WTC11 (cell line): ENCODE measurements around the gene OTUD6A. TPM values are rescaled to one million over a fixed set of nuclear protein-coding genes. Genes with fewer than 3 reads are reported as not detected.
A peak's percentile ranks its signal among the peaks of the same experiment; 100 is the strongest.

Source experiments
- ATAC-seq: fragments of 200-7000 bp; cut with Tn5 transposase; 2 replicates; pipeline ENCODE4 v1.10.0; 2021; ENCODE audit warnings: mild to moderate bottlenecking, moderate library complexity
- CTCF ChIA-PET: fragments of 300-600 bp; sonication (Branson Sonifier 250); formaldehyde crosslinking; loops from one replicate; lab custom pipeline; 2021; ENCODE audit warnings: antibody characterized with exemption; lab: Charles Lee
- POLR2A ChIA-PET: fragments of 350-600 bp; sonication (Branson Sonifier 250); formaldehyde crosslinking; loops from one replicate; lab custom pipeline; 2021; ENCODE audit warnings: antibody characterized with exemption; lab: Charles Lee
- DNase-seq: peaks from one replicate; pipeline ENCODE4 v3.0.0; 2021; ENCODE audit warnings: low spot score
- H3K27ac Mint-ChIP-seq: 2 replicates; pipeline ENCODE4 v1.8.0; 2021; ENCODE audit warnings: mixed read lengths
- H3K27me3 Mint-ChIP-seq: 2 replicates; pipeline ENCODE4 v1.8.0; 2021; ENCODE audit warnings: low read depth, mild to moderate bottlenecking, moderate library complexity, mixed read lengths
- H3K36me3 Mint-ChIP-seq: 2 replicates; pipeline ENCODE4 v1.8.0; 2021; ENCODE audit warnings: mixed read lengths
- H3K4me1 Mint-ChIP-seq: 2 replicates; pipeline ENCODE4 v1.8.0; 2022; ENCODE audit warnings: mixed read lengths
- H3K4me3 Mint-ChIP-seq: 2 replicates; pipeline ENCODE4 v1.8.0; 2021; ENCODE audit warnings: mild to moderate bottlenecking, moderate library complexity, mixed read lengths
- H3K9me3 Mint-ChIP-seq: 2 replicates; pipeline ENCODE4 v1.8.0; 2021; ENCODE audit warnings: mixed read lengths
- ARID4B ChIP-seq: sonication (generic); formaldehyde crosslinking; IDR thresholded peaks from 2 replicates; pipeline ENCODE4 v1.8.0; 2023; ENCODE audit warnings: missing genetic modification reagents, mild to moderate bottlenecking, borderline replicate concordance
- CDX4 ChIP-seq: fragments of 250-450 bp; sonication (Bioruptor Pico); IDR thresholded peaks from 2 replicates; pipeline ENCODE4 v1.9.0; 2021; ENCODE audit warnings: moderate library complexity, mild to moderate bottlenecking, inconsistent platforms, borderline replicate concordance
- E2F1 ChIP-seq: sonication (generic); formaldehyde crosslinking; IDR thresholded peaks from 2 replicates; pipeline ENCODE4 v1.8.0; 2022; ENCODE audit warnings: mild to moderate bottlenecking, missing genetic modification reagents
- E2F5 ChIP-seq: sonication (generic); formaldehyde crosslinking; IDR thresholded peaks from 2 replicates; pipeline ENCODE4 v1.8.1; 2022; ENCODE audit warnings: mild to moderate bottlenecking, moderate library complexity, missing genetic modification reagents
- ETV6 ChIP-seq: sonication (generic); formaldehyde crosslinking; IDR thresholded peaks from 2 replicates; pipeline ENCODE4 v1.8.1; 2022; ENCODE audit warnings: mild to moderate bottlenecking, missing genetic modification reagents
- IRF2 ChIP-seq: sonication (generic); formaldehyde crosslinking; IDR thresholded peaks from 2 replicates; pipeline ENCODE4 v1.8.0; 2022; ENCODE audit warnings: low read depth, missing genetic modification reagents, borderline replicate concordance
- JUN ChIP-seq: sonication (generic); formaldehyde crosslinking; IDR thresholded peaks from 2 replicates; pipeline ENCODE4 v1.8.0; 2023; ENCODE audit warnings: mild to moderate bottlenecking, missing genetic modification reagents
- MYBL2 ChIP-seq: sonication (generic); formaldehyde crosslinking; IDR thresholded peaks from 2 replicates; pipeline ENCODE4 v1.8.1; 2023; ENCODE audit warnings: mild to moderate bottlenecking, moderate library complexity, missing genetic modification reagents
- NFYB ChIP-seq: sonication (generic); formaldehyde crosslinking; conservative IDR thresholded peaks from 2 replicates; pipeline ENCODE4 v1.8.0; 2022; ENCODE audit warnings: low read depth, missing genetic modification reagents
- SOX15 ChIP-seq: fragments of 250-450 bp; sonication (Bioruptor Pico); IDR thresholded peaks from 2 replicates; pipeline ENCODE4 v1.9.0; 2021; ENCODE audit warnings: mild to moderate bottlenecking
- STAT6 ChIP-seq: sonication (generic); formaldehyde crosslinking; conservative IDR thresholded peaks from 2 replicates; pipeline ENCODE4 v1.8.1; 2023; ENCODE audit warnings: mild to moderate bottlenecking, low read depth, missing genetic modification reagents, moderate library complexity
- ZBTB43 ChIP-seq: sonication (generic); formaldehyde crosslinking; IDR thresholded peaks from 2 replicates; pipeline ENCODE4 v1.8.1; 2023; ENCODE audit warnings: mild to moderate bottlenecking, missing genetic modification reagents
- ZNF281 ChIP-seq: sonication (generic); formaldehyde crosslinking; IDR thresholded peaks from 2 replicates; pipeline ENCODE4 v1.8.0; 2023; ENCODE audit warnings: mild to moderate bottlenecking, missing genetic modification reagents
- ZNF317 ChIP-seq: sonication (generic); formaldehyde crosslinking; IDR thresholded peaks from 2 replicates; pipeline ENCODE4 v1.8.1; 2023; ENCODE audit warnings: low read depth, mild to moderate bottlenecking, moderate library complexity, missing genetic modification reagents, borderline replicate concordance
- ZNF423 ChIP-seq: fragments of 250-450 bp; sonication (Bioruptor Pico); IDR thresholded peaks from 2 replicates; pipeline ENCODE4 v2.1.2; 2022; ENCODE audit warnings: mild to moderate bottlenecking, moderate library complexity
- ZSCAN18 ChIP-seq: fragments of 250-450 bp; sonication (Bioruptor Pico); IDR thresholded peaks from 2 replicates; pipeline ENCODE4 v2.1.2; 2022; ENCODE audit warnings: mild to moderate bottlenecking, moderate library complexity
- total RNA-seq: library from RNA; stranded (reverse); gene quantifications from 3 replicates; pipeline ENCODE4 v1.2.3, GENCODE V29; 2021

Gene OTUD6A
- total RNA-seq, 1 experiment from 2014 or later = 0.13 TPM

GRCh38 chrX:70041993-70042392 lies 20.3 kb upstream of the OTUD6A start:
- no peak for DNase-seq
- Mint-ChIP-seq H3K27ac (no peak overlapping the region), H3K36me3 (no peaks in the 10 kb centered on the region), H3K9me3 (no peaks in the 10 kb centered on the region), H3K4me3 (no peak overlapping the region), H3K27me3 (no peaks in the 10 kb centered on the region; the same call in none of the 2 replicates), H3K4me1 (0 out of 2 replicates have a peak, but pooled peaks cover 2% of the 10 kb centered on the region)
- CTCF ChIA-PET = interaction anchor here (0.6 to 1.7 kb wide), 4 partner anchors 12 to 378 kb away, joined by 3 to 5 read pairs (median 4); no protein-coding TSS in a partner anchor
- POLR2A ChIA-PET = no interaction called here
- TF ChIP-seq ZSCAN18 (no peak), IRF2 (no peak), MYBL2 (no peak), NFYB (no peak), ZNF317 (CRISPR knock-in tag) (no peak)
- no peak for ATAC-seq

- H3K9me3 Mint-ChIP-seq = no peaks in the 10 kb centered on the region
- H3K36me3 Mint-ChIP-seq = no peaks in the 10 kb centered on the region
- no peaks in the 10 kb centered on the region; the same call in none of the 2 replicates for H3K27me3 Mint-ChIP-seq
- peak; percentile 69 for ATAC-seq
- ChIA-PET CTCF (interaction anchor here (0.6 to 1.7 kb wide), 6 partner anchors 12 to 673 kb away, joined by 3 to 5 read pairs (median 3); partner anchors contain the start of gene IGBP1), POLR2A (no interaction called here)
- H3K4me1 Mint-ChIP-seq = 0 out of 2 replicates have a peak, but pooled peaks cover 2% of the 10 kb centered on the region
- H3K27ac Mint-ChIP-seq = peak overlapping the region; percentile 60; the same call in 1 of the 2 replicates
- no peak overlapping the region for H3K4me3 Mint-ChIP-seq
- DNase-seq = no peak
- TF ChIP-seq ZNF281 (CRISPR knock-in tag) = no peak
- TF ChIP-seq ETV6 (CRISPR knock-in tag) = no peak
- no peak for TF ChIP-seq SOX15 (CRISPR knock-in tag)
- no peak for TF ChIP-seq ARID4B
- TF ChIP-seq E2F5 (CRISPR knock-in tag) = no peak
- TF ChIP-seq STAT6 (CRISPR knock-in tag) = no peak
- TF ChIP-seq E2F1 (CRISPR knock-in tag) = no peak
- no peak for TF ChIP-seq ZNF423 (CRISPR knock-in tag)
- TF ChIP-seq JUN (CRISPR knock-in tag) = no peak
- TF ChIP-seq ZBTB43 = no peak
- no peak for TF ChIP-seq CDX4 (CRISPR knock-in tag)
These were observed 19.6 kb upstream of the OTUD6A start for GRCh38 chrX:70042399-70043371.
